ENCODE results near the gene WWC2. TPM values are rescaled to one million over a fixed set of nuclear protein-coding genes. Genes with fewer than 3 reads are reported as not detected.

Gene WWC2
- total and polyA plus RNA-seq, 9 donors = 9.4 to 43.0 (median 32.5) TPM

DNA sequence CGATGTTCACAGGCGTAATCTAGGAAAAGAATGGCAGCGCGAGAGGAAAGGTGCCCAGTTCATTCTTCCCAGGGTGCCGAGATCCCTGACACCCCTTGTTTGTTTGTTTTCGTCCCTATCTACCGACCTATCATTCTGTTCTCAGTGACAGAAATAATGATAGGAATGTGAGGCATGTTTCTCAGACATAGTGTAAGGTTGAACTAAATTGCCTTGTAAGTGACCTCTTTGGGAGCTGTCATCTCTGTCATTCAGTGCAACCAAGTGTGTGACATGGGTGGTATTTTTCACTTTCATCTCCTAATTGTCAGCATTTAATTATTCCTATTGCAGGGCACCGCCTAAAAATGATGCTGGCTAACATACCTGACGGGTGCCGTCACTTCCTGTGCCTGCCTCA, 196.7 kb downstream of the WWC2 start:
- no peak for DNase-seq
- Histone ChIP-seq H3K9me3 (no peaks in the 10 kb centered on the region), H3K36me3 (no peaks in the 10 kb centered on the region), H3K4me3 (no peak overlapping the region), H3K27me3 (no peaks in the 10 kb centered on the region), H3K4me1 (ENCODE audit: insufficient read depth) (no peaks in the 10 kb centered on the region), H3K27ac (no peak overlapping the region)
- intact Hi-C loops (cut with DNase I) = no loop called here
- TF ChIP-seq EP300 (IDR thresholded peaks at IDR 0.05) = no peak
- TF ChIP-seq POLR2A (IDR thresholded peaks at IDR 0.05) = no peak
- TF ChIP-seq, protein P1, sequence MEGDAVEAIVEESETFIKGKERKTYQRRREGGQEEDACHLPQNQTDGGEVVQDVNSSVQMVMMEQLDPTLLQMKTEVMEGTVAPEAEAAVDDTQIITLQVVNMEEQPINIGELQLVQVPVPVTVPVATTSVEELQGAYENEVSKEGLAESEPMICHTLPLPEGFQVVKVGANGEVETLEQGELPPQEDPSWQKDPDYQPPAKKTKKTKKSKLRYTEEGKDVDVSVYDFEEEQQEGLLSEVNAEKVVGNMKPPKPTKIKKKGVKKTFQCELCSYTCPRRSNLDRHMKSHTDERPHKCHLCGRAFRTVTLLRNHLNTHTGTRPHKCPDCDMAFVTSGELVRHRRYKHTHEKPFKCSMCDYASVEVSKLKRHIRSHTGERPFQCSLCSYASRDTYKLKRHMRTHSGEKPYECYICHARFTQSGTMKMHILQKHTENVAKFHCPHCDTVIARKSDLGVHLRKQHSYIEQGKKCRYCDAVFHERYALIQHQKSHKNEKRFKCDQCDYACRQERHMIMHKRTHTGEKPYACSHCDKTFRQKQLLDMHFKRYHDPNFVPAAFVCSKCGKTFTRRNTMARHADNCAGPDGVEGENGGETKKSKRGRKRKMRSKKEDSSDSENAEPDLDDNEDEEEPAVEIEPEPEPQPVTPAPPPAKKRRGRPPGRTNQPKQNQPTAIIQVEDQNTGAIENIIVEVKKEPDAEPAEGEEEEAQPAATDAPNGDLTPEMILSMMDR (IDR thresholded peaks at IDR 0.05) = no peak
- 87 to 91% (median 91%) methylated on average over 10 of the region's 10 CpGs for WGBS, 3 donors

DNA sequence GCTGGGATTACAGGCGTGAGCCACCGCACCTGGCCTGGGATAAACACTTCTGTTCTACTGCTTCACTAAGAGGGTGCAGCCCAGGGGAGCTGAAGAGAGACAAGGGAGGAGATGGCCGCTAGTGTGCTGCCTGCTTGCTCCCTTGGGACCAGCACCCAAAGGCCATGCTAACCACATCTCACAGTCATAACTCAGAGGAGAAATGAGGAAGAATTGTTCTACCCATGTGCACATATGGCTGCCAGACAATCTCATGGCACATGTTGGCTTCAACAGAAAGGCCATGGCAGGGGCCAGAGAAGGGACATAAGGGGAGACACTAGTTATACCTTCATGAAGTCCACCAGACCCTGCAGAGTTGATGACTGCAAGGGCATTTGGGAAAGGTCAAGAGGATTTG, 198.6 kb downstream of the WWC2 start:
- Histone ChIP-seq H3K4me1 (ENCODE audit: insufficient read depth) (no peaks in the 10 kb centered on the region), H3K27ac (no peak overlapping the region), H3K9me3 (no peaks in the 10 kb centered on the region), H3K27me3 (no peaks in the 10 kb centered on the region), H3K36me3 (no peaks in the 10 kb centered on the region), H3K4me3 (no peak overlapping the region)
- TF ChIP-seq POLR2A (IDR thresholded peaks at IDR 0.05) (no peak), EP300 (IDR thresholded peaks at IDR 0.05) (no peak)
- TF ChIP-seq, protein P1 (IDR thresholded peaks at IDR 0.05) = no peak
- WGBS, 3 donors = 98 to 100% (median 100%) methylated on average over 3 of the region's 3 CpGs
- intact Hi-C loops (cut with DNase I) = no loop called here
- DNase-seq = no peak

GRCh38 chr4:183299464-183299863, 200.4 kb downstream of the WWC2 start:
- H3K9me3 ChIP-seq = no peaks in the 10 kb centered on the region
- no peak for DNase-seq
- no peaks in the 10 kb centered on the region for H3K36me3 ChIP-seq
- WGBS, 3 donors = 62 to 92% (median 88%) methylated on average over 2 of the region's 2 CpGs
- no peak overlapping the region for H3K27ac ChIP-seq
- H3K4me3 ChIP-seq = no peak overlapping the region
- H3K4me1 ChIP-seq (ENCODE audit: insufficient read depth) = no peaks in the 10 kb centered on the region
- intact Hi-C loops (cut with DNase I) = no loop called here
- no peak for TF ChIP-seq EP300 (IDR thresholded peaks at IDR 0.05)
- no peak for TF ChIP-seq POLR2A (IDR thresholded peaks at IDR 0.05)
- TF ChIP-seq, protein P1 (IDR thresholded peaks at IDR 0.05) = no peak
- H3K27me3 ChIP-seq = no peaks in the 10 kb centered on the region

GRCh38 chr4:183300070-183300469, 201.0 kb downstream of the WWC2 start:
- Histone ChIP-seq H3K27ac (no peak overlapping the region), H3K27me3 (no peaks in the 10 kb centered on the region), H3K4me3 (no peak overlapping the region), H3K9me3 (no peaks in the 10 kb centered on the region), H3K4me1 (ENCODE audit: insufficient read depth) (no peaks in the 10 kb centered on the region), H3K36me3 (no peaks in the 10 kb centered on the region)
- intact Hi-C loops (cut with DNase I) = no loop called here
- TF ChIP-seq EP300 (IDR thresholded peaks at IDR 0.05) (no peak), POLR2A (IDR thresholded peaks at IDR 0.05) (no peak)
- TF ChIP-seq, protein P1 (IDR thresholded peaks at IDR 0.05) = no peak
- no peak for DNase-seq
- 59 to 64% (median 60%) methylated on average over 6 of the region's 6 CpGs for WGBS, 3 donors

DNA sequence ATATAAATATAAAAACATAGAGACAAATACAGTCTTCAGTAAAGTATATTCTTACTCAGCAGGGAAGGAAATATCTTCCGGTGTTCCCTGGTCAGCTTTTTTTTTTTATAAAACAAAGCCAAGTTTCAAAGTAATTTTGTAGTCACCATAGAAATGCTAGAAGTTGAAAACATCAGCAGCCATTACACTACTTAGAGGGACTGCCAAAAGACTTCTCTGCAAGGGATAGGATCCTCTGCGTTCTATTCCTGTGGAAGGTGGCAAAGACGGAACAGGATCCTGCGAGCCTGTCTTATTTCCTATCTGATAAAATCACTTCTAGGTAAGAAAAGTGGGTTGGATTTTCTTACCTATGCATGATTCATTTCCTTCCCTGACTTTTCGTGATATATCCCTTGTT, 201.6 kb downstream of the WWC2 start:
- H3K4me3 ChIP-seq = no peak overlapping the region
- intact Hi-C loops (cut with DNase I) = no loop called here
- no peaks in the 10 kb centered on the region for H3K27me3 ChIP-seq
- DNase-seq = no peak
- no peaks in the 10 kb centered on the region for H3K9me3 ChIP-seq
- TF ChIP-seq POLR2A (IDR thresholded peaks at IDR 0.05) (no peak), EP300 (IDR thresholded peaks at IDR 0.05) (no peak)
- TF ChIP-seq, protein P1 (IDR thresholded peaks at IDR 0.05) = no peak
- 70 to 80% (median 79%) methylated on average over 5 of the region's 5 CpGs for WGBS, 3 donors
- H3K36me3 ChIP-seq = no peaks in the 10 kb centered on the region
- H3K27ac ChIP-seq = no peak overlapping the region
- no peaks in the 10 kb centered on the region for H3K4me1 ChIP-seq (ENCODE audit: insufficient read depth)
